ENCODE data around the gene ZNF175.

- TF ChIP-seq FOXM1 (IDR thresholded peaks at IDR 0.05; ENCODE audit: borderline replicate concordance) (no peak), SP1 (IDR thresholded peaks at IDR 0.05) (no peak), ZNF384 (IDR thresholded peaks at IDR 0.05) (no peak), FOXA1 (IDR thresholded peaks at IDR 0.05) (no peak), HDGF (IDR thresholded peaks at IDR 0.05; ENCODE audit: borderline replicate concordance) (no peak), SUZ12 (IDR thresholded peaks at IDR 0.05) (no peak), CTBP1 (IDR thresholded peaks at IDR 0.05; ENCODE audit: borderline replicate concordance) (no peak), PKNOX1 (IDR thresholded peaks at IDR 0.05) (no peak), BHLHE40 (IDR thresholded peaks at IDR 0.05; ENCODE audit: borderline replicate concordance) (no peak)
Measured at GRCh38 chr19:51614789-51615188, 43.7 kb downstream of the ZNF175 start.
